ENCODE results near the gene ZNF311. TPM values are rescaled to one million over a fixed set of nuclear protein-coding genes. Genes with fewer than 3 reads are reported as not detected.

The ZNF311 gene
- 4.8 TPM in 2 replicates for total RNA-seq

GRCh38 chr6:29005183-29005885 is at the start of gene ZNF311:
TSS of gene ZNF311 (minus strand) at chr6:29005315. CDS start at chr6:29003954, 1,361 bp downstream.

GRCh38 chr6:29045075-29045474 is 40.0 kb upstream of the ZNF311 start, which contains the start of gene OR2W1:
TSS of gene OR2W1 (minus strand) at chr6:29045175. CDS start at chr6:29045175, 0 bp downstream.

Other genes starting within 250 kb of the ZNF311 start
- gene TRIM27, start 81.3 kb downstream of the ZNF311 start, total RNA-seq = 45.3 and 46.1 TPM in 2 replicates
- gene OR2W1, start 39.9 kb upstream of the ZNF311 start, total RNA-seq = not detected in 2 replicates
- not detected in 2 replicates for gene OR2B3, start 82.0 kb upstream of the ZNF311 start, total RNA-seq
- gene OR2J1, start 94.2 kb upstream of the ZNF311 start, total RNA-seq = not detected in 2 replicates
- gene OR2J3, start 102.7 kb upstream of the ZNF311 start, total RNA-seq = not detected in 2 replicates
- gene OR2J2, start 165.6 kb upstream of the ZNF311 start, total RNA-seq = not detected in 2 replicates